Measurements from ENCODE around the gene CNTNAP2. TPM values are rescaled to one million over a fixed set of nuclear protein-coding genes. Genes with fewer than 3 reads are reported as not detected.

Gene CNTNAP2
- total RNA-seq, 1 donor: 7.6 TPM

DNA sequence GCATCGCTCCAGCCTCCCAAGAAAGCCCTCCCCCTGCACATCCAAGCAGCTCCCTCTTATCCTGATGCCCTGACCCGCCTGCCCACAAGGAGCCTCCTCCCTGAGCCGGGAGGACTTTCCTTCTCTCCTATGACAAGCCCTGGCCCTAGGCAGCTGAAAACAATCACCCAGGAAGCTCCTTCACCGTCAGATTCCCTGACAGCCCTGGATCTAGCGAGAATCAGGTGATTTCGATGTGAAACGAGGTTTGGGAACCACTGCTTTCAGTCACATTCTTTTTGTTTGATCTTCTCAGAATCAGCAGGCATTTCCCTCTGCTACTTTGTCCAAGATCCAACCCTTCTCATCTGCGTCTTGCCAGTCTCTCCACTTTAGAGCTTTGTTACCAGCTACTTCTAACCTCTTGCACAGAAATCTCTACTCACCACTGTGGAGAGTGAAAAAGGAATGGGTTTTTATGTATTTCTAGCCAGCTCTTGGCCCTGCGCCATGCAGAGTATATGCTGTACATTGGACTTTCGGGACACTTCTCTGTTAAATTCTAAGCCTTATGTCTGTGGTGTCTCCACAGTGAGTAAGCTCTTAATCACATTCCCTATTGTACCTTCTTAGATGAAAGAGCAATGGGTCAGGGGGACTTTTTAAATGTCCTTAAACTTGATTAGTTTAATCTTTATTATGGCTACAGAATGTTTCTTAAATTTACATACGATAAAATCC is 2220.8 kb downstream of the CNTNAP2 start:
- Histone ChIP-seq H3K4me3 (ENCODE audit: insufficient read depth, low read length) (no peak overlapping the region), H3K27ac (ENCODE audit: low read depth, low read length) (no peak overlapping the region), H4K20me1 (ENCODE audit: insufficient read depth, low read length) (no peaks in the 10 kb centered on the region), H3K4me2 (ENCODE audit: insufficient read depth, low read length) (no peak overlapping the region), H3K79me2 (ENCODE audit: insufficient read depth, low read length) (no peaks in the 10 kb centered on the region), H2AFZ (ENCODE audit: low read length) (no peak overlapping the region), H3K9me3 (ENCODE audit: low read depth, low read length) (no peaks in the 10 kb centered on the region), H3K36me3 (ENCODE audit: insufficient read depth, low read length) (no peaks in the 10 kb centered on the region), H3K4me1 (ENCODE audit: insufficient read depth, low read length) (no peaks in the 10 kb centered on the region), H3K27me3 (ENCODE audit: insufficient read depth, low read length) (peaks cover 33% of the 10 kb centered on the region)
- DNase-seq (ENCODE audit: insufficient read length, low spot score, missing footprints): no peak
- TF ChIP-seq, protein P1, sequence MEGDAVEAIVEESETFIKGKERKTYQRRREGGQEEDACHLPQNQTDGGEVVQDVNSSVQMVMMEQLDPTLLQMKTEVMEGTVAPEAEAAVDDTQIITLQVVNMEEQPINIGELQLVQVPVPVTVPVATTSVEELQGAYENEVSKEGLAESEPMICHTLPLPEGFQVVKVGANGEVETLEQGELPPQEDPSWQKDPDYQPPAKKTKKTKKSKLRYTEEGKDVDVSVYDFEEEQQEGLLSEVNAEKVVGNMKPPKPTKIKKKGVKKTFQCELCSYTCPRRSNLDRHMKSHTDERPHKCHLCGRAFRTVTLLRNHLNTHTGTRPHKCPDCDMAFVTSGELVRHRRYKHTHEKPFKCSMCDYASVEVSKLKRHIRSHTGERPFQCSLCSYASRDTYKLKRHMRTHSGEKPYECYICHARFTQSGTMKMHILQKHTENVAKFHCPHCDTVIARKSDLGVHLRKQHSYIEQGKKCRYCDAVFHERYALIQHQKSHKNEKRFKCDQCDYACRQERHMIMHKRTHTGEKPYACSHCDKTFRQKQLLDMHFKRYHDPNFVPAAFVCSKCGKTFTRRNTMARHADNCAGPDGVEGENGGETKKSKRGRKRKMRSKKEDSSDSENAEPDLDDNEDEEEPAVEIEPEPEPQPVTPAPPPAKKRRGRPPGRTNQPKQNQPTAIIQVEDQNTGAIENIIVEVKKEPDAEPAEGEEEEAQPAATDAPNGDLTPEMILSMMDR (IDR thresholded peaks at IDR 0.05; ENCODE audit: extremely low read depth, low read depth, low read length): no peak

DNA sequence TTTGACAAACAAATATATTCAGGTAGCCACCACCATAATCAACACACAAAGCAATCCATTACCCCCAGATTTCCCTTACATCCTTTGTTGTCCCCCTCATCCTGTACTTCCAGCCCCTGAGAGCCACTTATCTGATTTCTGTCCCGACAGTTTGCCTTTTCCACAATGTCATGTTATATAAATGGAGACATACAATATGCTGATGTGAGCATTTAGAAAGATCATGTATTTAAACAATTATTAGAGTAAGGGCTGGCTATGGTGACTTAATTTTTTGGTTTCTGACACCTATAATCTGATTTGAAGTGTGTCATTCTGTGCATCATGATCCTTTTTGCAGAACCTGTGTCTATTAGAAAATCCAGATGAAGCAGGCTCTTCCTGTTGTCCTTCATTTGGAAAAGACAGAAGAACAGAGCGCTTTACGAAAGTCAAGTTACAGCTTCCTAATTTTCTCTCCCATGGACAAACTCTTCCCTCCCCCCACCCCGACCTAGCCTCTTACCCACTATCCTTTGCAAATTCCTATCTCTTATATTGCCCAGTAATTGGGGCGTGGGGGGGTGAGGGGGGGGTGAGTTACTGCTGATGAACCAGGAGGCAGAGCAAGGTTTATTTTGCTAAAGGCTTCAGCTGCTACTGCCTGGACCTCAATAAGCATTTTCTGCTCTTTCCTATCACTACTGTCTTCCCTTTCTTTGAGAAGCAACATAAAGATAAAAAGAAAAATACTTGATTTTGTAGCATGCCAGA is 2221.6 kb downstream of the CNTNAP2 start:
- Histone ChIP-seq H3K4me2 (ENCODE audit: insufficient read depth, low read length) (no peak overlapping the region), H4K20me1 (ENCODE audit: insufficient read depth, low read length) (no peaks in the 10 kb centered on the region), H3K4me3 (ENCODE audit: insufficient read depth, low read length) (no peak overlapping the region), H3K27me3 (ENCODE audit: insufficient read depth, low read length) (peaks cover 33% of the 10 kb centered on the region), H3K9me3 (ENCODE audit: low read depth, low read length) (no peaks in the 10 kb centered on the region), H3K79me2 (ENCODE audit: insufficient read depth, low read length) (no peaks in the 10 kb centered on the region), H2AFZ (ENCODE audit: low read length) (no peak overlapping the region), H3K4me1 (ENCODE audit: insufficient read depth, low read length) (no peaks in the 10 kb centered on the region), H3K36me3 (ENCODE audit: insufficient read depth, low read length) (no peaks in the 10 kb centered on the region), H3K27ac (ENCODE audit: low read depth, low read length) (no peak overlapping the region)
- TF ChIP-seq, protein P1 (IDR thresholded peaks at IDR 0.05; ENCODE audit: extremely low read depth, low read depth, low read length): no peak
- no peak for DNase-seq (ENCODE audit: insufficient read length, low spot score, missing footprints)

DNA sequence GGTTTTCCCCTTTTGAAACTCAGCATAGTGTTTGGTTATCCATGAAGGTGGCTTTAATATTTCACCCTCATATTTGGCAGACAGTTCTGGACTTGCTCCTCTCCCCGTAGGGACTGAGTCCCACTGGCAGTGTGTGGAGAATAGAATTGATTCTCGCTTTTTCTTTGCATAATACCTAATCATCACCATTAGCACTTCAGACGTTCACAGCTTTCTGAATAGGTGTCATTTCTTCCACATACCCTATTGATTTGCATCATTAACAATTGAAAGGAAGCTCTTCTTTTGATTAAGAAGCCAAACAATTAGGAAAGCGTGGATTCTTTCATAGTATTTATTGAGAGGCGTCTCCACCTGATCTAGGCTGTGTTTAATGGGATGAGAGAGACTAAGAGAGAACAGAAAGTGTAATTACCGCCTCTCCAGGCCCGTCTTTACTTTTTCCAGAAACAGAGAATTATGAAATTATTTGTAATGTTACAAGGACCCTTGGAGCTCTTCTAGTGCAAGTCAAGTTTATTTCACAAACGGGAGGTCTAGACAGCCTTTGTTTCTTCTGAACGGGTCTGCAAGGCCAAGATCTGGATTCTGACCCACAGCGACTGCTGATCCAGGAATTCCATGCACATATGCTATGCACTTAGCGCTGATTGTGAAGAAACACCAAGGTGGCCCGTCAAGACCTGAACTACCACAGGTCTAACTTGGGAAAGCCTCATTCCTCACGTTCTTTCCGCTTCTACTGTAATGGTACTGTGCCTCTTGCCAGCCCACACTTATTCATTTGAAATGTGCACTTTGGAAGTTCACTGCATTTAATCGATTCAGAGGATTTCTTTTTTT is 2224.1 kb downstream of the CNTNAP2 start:
- no peak overlapping the region for H3K27ac ChIP-seq (ENCODE audit: low read depth, low read length)
- no peak overlapping the region for H3K4me3 ChIP-seq (ENCODE audit: insufficient read depth, low read length)
- DNase-seq (ENCODE audit: insufficient read length, low spot score, missing footprints): no peak
- no peaks in the 10 kb centered on the region for H3K79me2 ChIP-seq (ENCODE audit: insufficient read depth, low read length)
- H3K27me3 ChIP-seq (ENCODE audit: insufficient read depth, low read length): peaks cover 33% of the 10 kb centered on the region
- no peaks in the 10 kb centered on the region for H4K20me1 ChIP-seq (ENCODE audit: insufficient read depth, low read length)
- TF ChIP-seq, protein P1 (IDR thresholded peaks at IDR 0.05; ENCODE audit: extremely low read depth, low read depth, low read length): no peak
- no peaks in the 10 kb centered on the region for H3K36me3 ChIP-seq (ENCODE audit: insufficient read depth, low read length)
- no peak overlapping the region for H3K4me2 ChIP-seq (ENCODE audit: insufficient read depth, low read length)
- H3K9me3 ChIP-seq (ENCODE audit: low read depth, low read length): no peaks in the 10 kb centered on the region
- H2AFZ ChIP-seq (ENCODE audit: low read length): no peak overlapping the region
- no peaks in the 10 kb centered on the region for H3K4me1 ChIP-seq (ENCODE audit: insufficient read depth, low read length)
